MM.1S (cell line): ENCODE results near the gene TRAF1.

Experiments used
- DNase-seq: peaks from one replicate; pipeline ENCODE4 v3.0.0-alpha.2; 2015
- H2AFZ ChIP-seq: fragments of 300-600 bp; sonication (generic); 2 replicates; pipeline ENCODE4 v1.6.0; 2016; ENCODE audit warnings: antibody characterized with exemption, low read length
- H3F3A ChIP-seq: fragments of 300-600 bp; sonication (generic); 2 replicates; pipeline ENCODE4 v1.6.1; 2016; ENCODE audit warnings: mild to moderate bottlenecking, antibody characterized with exemption, low read length, moderate library complexity, mixed read lengths; ENCODE audit not compliant: insufficient read depth
- H3K27ac ChIP-seq: fragments of 300-600 bp; sonication (generic); 2 replicates; pipeline ENCODE4 v1.5.1; 2016; ENCODE audit warnings: mild to moderate bottlenecking, low read length
- H3K27me3 ChIP-seq: fragments of 300-600 bp; sonication (generic); replicated peaks from 2 replicates; pipeline ENCODE4 v1.6.0; 2016; ENCODE audit warnings: low read length; ENCODE audit not compliant: insufficient read depth
- H3K36me3 ChIP-seq: fragments of 300-600 bp; sonication (generic); replicated peaks from 2 replicates; pipeline ENCODE4 v1.6.1; 2016; ENCODE audit warnings: mild to moderate bottlenecking, low read length, mixed read lengths; ENCODE audit not compliant: insufficient read depth
- H3K4me1 ChIP-seq: fragments of 300-600 bp; sonication (generic); 2 replicates; pipeline ENCODE4 v1.6.1; 2016; ENCODE audit warnings: low read length, mixed read lengths
- H3K4me2 ChIP-seq: fragments of 300-600 bp; sonication (generic); 2 replicates; pipeline ENCODE4 v1.6.0; 2016; ENCODE audit warnings: low read depth, low read length
- H3K4me3 ChIP-seq: fragments of 300-600 bp; sonication (generic); 2 replicates; pipeline ENCODE4 v1.5.1; 2016; ENCODE audit warnings: low read length, mixed read lengths
- H3K79me2 ChIP-seq: fragments of 300-600 bp; sonication (generic); 2 replicates; pipeline ENCODE4 v1.6.1; 2016; ENCODE audit warnings: mixed run types, low read length, mixed read lengths
- H3K9ac ChIP-seq: fragments of 300-600 bp; sonication (generic); 2 replicates; pipeline ENCODE4 v1.6.1; 2016; ENCODE audit warnings: low read length, mixed read lengths
- H3K9me2 ChIP-seq: fragments of 300-600 bp; sonication (generic); replicated peaks from 2 replicates; pipeline ENCODE4 v1.6.1; 2016; ENCODE audit warnings: mild to moderate bottlenecking, low read length, mixed read lengths; ENCODE audit not compliant: insufficient read depth
- H3K9me3 ChIP-seq: fragments of 300-600 bp; sonication (generic); replicated peaks from 2 replicates; pipeline ENCODE4 v1.6.1; 2016; ENCODE audit warnings: mild to moderate bottlenecking, low read length, mixed read lengths; ENCODE audit not compliant: insufficient read depth
- H4K20me1 ChIP-seq: fragments of 300-600 bp; sonication (generic); 2 replicates; pipeline ENCODE4 v1.6.1; 2016; ENCODE audit warnings: mild to moderate bottlenecking, low read length, moderate library complexity, mixed read lengths; ENCODE audit not compliant: insufficient read depth
- EZH2 ChIP-seq: fragments of 300-600 bp; sonication (generic); optimal IDR thresholded peaks from 2 replicates; pipeline ENCODE3; 2017; ENCODE audit warnings: low read depth, mild to moderate bottlenecking, antibody characterized with exemption, low read length, mixed read lengths
- EZH2phosphoT487 ChIP-seq: fragments of 300-600 bp; sonication (generic); IDR thresholded peaks from 2 replicates; pipeline ENCODE4 v1.6.1; 2018; ENCODE audit warnings: antibody characterized with exemption, low read length
- TF ChIP-seq, protein P1 (sequence below): fragments of 300-600 bp; sonication (generic); IDR thresholded peaks from 2 replicates; pipeline ENCODE4 v1.5.1; 2016; ENCODE audit warnings: antibody characterized with exemption, low read length, mixed read lengths

Gene TRAF1

DNA sequence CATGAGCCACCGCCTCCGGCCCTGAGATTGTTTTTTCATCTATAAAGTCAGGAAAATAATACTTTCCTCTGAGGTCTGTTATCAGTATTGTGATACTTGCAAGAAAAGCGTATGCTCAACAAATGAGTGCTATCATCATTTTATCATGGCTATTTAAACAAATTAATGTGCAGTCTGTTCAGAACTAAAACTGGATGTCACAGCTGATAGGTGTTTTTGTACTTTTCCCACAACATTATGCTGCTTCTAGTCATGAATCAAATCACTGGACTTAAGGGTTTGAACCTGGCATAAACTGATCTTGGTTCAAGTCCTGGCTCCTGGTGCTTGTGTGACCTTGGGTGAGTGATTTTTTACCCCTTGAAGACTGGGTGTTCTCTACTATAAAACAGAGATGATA is 28.2 kb downstream of the TRAF1 start:
- H3K27ac ChIP-seq: no peak overlapping the region
- TF ChIP-seq EZH2phosphoT487: no peak
- TF ChIP-seq, protein P1, sequence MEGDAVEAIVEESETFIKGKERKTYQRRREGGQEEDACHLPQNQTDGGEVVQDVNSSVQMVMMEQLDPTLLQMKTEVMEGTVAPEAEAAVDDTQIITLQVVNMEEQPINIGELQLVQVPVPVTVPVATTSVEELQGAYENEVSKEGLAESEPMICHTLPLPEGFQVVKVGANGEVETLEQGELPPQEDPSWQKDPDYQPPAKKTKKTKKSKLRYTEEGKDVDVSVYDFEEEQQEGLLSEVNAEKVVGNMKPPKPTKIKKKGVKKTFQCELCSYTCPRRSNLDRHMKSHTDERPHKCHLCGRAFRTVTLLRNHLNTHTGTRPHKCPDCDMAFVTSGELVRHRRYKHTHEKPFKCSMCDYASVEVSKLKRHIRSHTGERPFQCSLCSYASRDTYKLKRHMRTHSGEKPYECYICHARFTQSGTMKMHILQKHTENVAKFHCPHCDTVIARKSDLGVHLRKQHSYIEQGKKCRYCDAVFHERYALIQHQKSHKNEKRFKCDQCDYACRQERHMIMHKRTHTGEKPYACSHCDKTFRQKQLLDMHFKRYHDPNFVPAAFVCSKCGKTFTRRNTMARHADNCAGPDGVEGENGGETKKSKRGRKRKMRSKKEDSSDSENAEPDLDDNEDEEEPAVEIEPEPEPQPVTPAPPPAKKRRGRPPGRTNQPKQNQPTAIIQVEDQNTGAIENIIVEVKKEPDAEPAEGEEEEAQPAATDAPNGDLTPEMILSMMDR: no peak
- no peak for TF ChIP-seq EZH2

DNA sequence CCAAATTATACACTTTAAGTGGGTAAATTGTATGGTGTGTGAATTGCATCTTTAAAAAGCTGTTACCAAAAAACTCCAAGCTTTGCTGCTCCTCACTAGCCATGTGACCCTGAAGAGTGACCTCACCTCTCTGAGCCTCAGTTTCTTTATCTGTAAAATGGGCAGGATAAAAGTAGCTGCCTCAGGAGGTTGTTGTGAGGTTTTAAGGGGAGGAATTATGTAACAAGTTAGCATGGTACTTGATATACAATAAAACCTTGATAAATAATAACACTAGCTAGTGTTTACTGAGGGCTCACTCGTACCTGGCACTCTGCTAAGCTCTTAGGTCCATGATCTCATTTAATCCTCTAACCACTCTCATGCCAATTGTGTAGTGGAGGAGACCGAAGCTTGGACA is 30.6 kb downstream of the TRAF1 start:
- Histone ChIP-seq H3F3A (peaks cover 35% of the 10 kb centered on the region), H3K9me3 (no peaks in the 10 kb centered on the region), H4K20me1 (no peaks in the 10 kb centered on the region), H3K4me3 (no peak overlapping the region), H3K27ac (peak overlapping the region; percentile 0; the same call in 1 of the 2 replicates), H3K4me2 (no peak overlapping the region), H2AFZ (no peak overlapping the region), H3K9ac (no peak overlapping the region), H3K79me2 (no peaks in the 10 kb centered on the region), H3K36me3 (no peaks in the 10 kb centered on the region), H3K4me1 (peaks cover 68% of the 10 kb centered on the region), H3K9me2 (no peaks in the 10 kb centered on the region), H3K27me3 (no peaks in the 10 kb centered on the region)
- TF ChIP-seq EZH2: no peak
- TF ChIP-seq EZH2phosphoT487: no peak
- TF ChIP-seq, protein P1: no peak
- DNase-seq: no peak

More for the DNA sequence above, 28.2 kb downstream of the TRAF1 start:
- H2AFZ ChIP-seq: no peak overlapping the region
- DNase-seq: no peak
- H3K79me2 ChIP-seq: no peaks in the 10 kb centered on the region
- no peaks in the 10 kb centered on the region for H3K27me3 ChIP-seq
- H3K9me2 ChIP-seq: no peaks in the 10 kb centered on the region
- H3K9me3 ChIP-seq: no peaks in the 10 kb centered on the region
- no peak overlapping the region for H3K4me2 ChIP-seq
- no peaks in the 10 kb centered on the region for H3K36me3 ChIP-seq
- H3K4me1 ChIP-seq: peaks cover 63% of the 10 kb centered on the region
- peaks cover 24% of the 10 kb centered on the region for H3F3A ChIP-seq
- H3K9ac ChIP-seq: no peak overlapping the region
- H4K20me1 ChIP-seq: no peaks in the 10 kb centered on the region
- no peak overlapping the region for H3K4me3 ChIP-seq

DNA sequence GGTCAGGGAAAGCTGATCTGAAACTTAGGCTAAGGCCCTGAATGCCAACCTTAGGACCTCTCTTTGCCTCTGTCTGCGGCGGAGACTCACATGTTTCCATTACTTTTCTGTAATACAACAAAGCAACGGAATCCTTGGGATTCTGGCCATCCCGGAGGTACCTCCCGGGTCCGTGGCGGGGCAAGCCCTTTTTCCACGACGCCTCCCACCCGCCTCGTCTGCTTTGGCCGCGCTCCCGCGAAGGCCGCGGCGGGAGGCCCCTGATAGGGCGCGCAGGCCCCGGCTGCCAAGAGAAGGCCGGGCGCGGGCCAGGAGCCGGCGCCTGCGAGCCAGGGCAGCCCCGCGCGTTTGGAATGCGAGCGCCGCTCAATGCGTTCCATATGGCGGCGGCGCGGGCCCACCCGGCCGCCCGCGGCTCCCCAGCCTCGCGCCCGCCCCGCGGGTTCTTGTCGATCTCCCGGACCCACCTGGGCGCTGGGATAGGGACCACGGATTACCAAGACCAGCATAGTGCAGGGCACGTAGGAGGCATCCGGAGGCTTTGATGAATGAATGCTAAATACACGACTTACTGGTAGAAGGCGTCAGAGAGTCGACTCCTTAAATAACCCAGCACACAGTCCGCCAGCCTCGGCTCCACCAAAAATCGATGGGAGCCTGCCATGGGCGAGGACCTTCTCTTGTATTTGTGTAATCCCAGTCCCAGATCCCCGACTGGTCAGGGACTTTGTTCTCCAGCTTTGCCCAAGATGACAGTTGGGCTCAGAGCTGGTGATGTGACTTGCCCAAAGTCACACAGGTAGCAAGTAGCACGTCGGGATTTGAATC is 32.1 kb downstream of the TRAF1 start:
- H3K79me2 ChIP-seq: no peaks in the 10 kb centered on the region
- no peaks in the 10 kb centered on the region for H3K9me2 ChIP-seq
- H3K27me3 ChIP-seq: no peaks in the 10 kb centered on the region
- H3F3A ChIP-seq: peaks cover 35% of the 10 kb centered on the region
- no peaks in the 10 kb centered on the region for H3K9me3 ChIP-seq
- H3K4me1 ChIP-seq: peaks cover 71% of the 10 kb centered on the region
- DNase-seq: no peak
- H3K27ac ChIP-seq: peak overlapping the region; percentile 98; the same call in 1 of the 2 replicates
- no peak overlapping the region for H3K4me2 ChIP-seq
- H3K9ac ChIP-seq: no peak overlapping the region
- no peak overlapping the region for H3K4me3 ChIP-seq
- no peaks in the 10 kb centered on the region for H3K36me3 ChIP-seq
- no peaks in the 10 kb centered on the region for H4K20me1 ChIP-seq
- H2AFZ ChIP-seq: no peak overlapping the region
- TF ChIP-seq EZH2phosphoT487 (no peak), EZH2 (no peak)
- TF ChIP-seq, protein P1: no peak
